ENCODE measurements around the gene NFIX. TPM values are rescaled to one million over a fixed set of nuclear protein-coding genes. Genes with fewer than 3 reads are reported as not detected.

The NFIX gene
- total RNA-seq, 1 experiment from 2014 or later: 13.9 TPM

DNA sequence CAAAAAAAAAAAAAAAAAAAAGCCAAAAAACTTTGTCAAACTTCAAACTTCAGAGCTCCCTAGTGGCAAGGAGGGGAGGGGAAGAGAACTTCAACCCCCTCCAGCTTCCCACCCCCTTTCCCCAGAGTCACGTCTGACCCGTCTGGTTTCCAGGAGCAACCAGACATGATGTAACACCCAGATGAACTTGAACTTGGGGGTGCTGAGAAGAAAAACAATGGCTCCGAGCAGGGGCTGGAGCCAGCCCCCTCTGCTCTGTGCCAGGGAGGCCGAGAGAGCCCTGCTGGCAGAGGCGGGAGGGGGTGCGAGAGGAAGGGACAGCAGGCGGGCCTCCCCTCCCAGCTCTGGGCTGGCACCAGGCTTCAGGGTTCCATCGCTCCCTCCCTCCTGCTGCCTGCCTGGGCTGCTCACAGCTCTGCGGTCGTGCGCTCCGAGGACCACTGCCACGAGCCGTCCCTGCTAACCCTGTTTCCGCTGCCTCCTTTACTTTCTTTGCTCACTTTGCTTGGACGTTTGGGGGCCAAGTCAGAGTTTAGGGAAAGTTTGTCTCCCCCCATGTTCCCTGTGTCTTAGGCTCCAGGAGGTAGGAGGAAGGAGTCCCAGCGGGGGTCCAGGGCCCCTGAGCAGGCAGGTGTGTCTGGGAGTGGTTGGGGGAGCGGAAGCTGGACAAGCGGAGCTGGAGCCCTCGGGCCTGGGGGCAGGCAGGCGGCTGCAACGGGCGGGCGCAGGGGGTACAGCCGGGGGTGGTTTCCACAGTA lies 96.3 kb downstream of the NFIX start:
- DNase-seq (ENCODE audit: low read depth): no peak

DNA sequence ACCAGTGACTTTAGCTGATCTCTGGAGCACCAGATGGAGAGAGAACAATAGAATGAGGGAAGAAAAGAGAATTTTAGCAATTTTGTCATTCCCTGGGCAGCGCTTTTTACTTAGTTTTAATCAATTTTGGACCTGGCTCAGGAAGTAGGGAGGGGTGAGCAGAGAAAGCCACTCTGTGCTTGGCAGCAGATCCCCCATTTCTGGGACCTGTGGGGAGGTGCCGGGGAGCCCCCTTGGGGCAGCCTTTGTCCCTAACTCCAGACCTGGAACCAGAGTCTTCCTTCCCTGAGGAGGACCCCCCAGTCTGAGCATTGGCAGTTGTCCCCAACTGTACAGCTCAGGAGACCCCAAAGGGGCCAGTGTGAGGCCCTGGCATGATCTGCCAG lies 96.9 kb downstream of the NFIX start:
- no peak for DNase-seq (ENCODE audit: low read depth)

- no peak for DNase-seq (ENCODE audit: low read depth)
Measured at GRCh38 chr19:13092606-13093235, 97.4 kb downstream of the NFIX start.

DNA sequence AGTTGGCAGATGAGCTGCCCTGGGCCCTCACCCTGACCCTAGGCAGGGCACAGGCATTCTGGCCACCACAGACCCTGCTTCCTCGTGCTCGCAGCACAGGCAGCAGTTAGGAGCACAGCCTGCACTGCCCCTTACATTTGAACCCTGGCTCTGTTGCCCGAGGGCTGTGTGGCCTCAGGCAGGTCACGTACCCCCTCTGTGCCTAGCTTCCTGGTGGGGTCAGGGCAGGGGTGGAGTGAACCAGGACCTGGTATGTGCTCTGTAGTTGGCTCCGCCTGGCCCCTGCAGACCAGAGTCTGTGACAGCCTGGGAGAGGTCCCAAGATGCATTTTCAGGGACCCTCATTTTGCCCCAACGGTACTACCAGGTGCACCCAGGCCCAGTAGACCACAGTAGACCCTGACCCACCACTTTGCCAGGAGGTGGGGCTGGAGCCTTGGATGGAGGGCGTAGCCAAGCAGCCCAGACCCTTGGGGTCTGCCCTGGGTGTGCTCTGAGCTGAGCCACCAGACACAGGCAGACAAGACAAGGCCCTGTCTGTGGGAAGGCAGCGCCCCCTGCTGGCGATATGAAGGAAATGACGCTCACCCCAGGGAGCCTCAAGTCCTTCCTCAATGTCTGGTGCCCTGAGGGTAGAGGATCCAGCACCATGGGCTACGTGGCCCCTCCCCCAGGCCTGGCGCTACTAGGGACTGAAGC lies 98.3 kb downstream of the NFIX start:
- peak; percentile 70 for DNase-seq (ENCODE audit: low read depth)

GRCh38 chr19:13094106-13094504 lies 98.8 kb downstream of the NFIX start:
- no peak for DNase-seq (ENCODE audit: low read depth)

DNA sequence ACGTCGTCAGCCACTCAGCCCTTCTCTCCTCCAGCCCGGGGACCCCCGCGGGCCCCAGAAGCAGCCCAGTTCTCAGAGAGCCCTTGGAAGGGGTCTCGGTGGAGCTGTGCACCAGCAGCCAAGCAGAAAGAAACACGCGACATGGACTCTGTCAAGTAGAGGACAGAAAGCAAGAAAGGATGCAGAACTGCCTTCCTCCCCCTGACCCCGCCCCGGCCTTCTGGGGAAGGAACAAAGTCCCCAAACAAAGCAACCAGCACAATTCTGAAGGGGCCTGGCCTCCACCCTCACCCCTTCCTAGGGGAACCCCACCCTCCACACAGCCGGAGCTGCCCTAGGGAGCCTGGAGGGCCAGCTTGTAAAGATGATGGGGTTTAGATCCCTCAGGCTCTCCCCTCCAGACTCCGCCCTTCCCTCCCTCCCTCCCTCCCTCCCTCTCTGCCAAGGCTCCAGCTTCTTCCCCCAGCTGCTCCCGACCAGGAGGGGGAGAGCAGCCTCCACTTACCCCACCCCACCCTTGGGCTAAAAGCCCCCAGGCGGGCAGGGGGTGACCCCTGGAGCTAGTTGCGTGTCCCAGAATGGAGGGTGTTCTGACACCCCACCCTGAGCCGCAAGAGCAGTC lies 99.6 kb downstream of the NFIX start:
- DNase-seq (ENCODE audit: low read depth): no peak

DNA sequence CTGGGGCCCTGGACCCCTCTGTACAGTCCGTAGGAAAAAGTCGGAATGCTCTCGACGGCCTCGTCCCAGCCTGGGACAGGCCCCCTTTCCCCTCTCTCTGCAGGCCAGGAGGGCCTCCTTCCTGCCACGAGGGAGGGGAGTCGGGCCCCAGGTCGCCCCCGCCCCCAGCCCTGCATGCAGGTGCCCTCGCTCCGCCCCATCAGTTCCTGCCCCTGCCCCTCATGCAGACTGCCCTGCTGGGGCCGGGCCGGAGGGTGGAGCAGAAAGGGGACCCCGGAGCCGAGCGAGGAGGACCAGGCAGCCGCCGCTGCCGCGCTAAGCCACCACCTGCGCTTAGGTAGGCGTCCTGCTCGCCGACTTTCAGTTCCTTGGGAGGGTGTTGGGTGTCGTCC lies 100.1 kb downstream of the NFIX start:
- DNase-seq (ENCODE audit: low read depth): no peak

GRCh38 chr19:13095934-13096927 lies 101.0 kb downstream of the NFIX start:
- DNase-seq (ENCODE audit: low read depth): no peak

GRCh38 chr19:13097033-13097462 lies 101.8 kb downstream of the NFIX start:
- DNase-seq (ENCODE audit: low read depth): no peak

GRCh38 chr19:13097463-13098258 lies 102.4 kb downstream of the NFIX start:
- no peak for DNase-seq (ENCODE audit: low read depth)

- DNase-seq (ENCODE audit: low read depth): no peak
Measured at GRCh38 chr19:13098277-13099072, 103.2 kb downstream of the NFIX start.

GRCh38 chr19:13099073-13099999 lies 104.1 kb downstream of the NFIX start:
- DNase-seq (ENCODE audit: low read depth): no peak

- no peak for DNase-seq (ENCODE audit: low read depth)
Measured at GRCh38 chr19:13100031-13100588, 104.8 kb downstream of the NFIX start.

GRCh38 chr19:13100841-13101589 lies 105.7 kb downstream of the NFIX start:
- DNase-seq (ENCODE audit: low read depth): no peak

DNA sequence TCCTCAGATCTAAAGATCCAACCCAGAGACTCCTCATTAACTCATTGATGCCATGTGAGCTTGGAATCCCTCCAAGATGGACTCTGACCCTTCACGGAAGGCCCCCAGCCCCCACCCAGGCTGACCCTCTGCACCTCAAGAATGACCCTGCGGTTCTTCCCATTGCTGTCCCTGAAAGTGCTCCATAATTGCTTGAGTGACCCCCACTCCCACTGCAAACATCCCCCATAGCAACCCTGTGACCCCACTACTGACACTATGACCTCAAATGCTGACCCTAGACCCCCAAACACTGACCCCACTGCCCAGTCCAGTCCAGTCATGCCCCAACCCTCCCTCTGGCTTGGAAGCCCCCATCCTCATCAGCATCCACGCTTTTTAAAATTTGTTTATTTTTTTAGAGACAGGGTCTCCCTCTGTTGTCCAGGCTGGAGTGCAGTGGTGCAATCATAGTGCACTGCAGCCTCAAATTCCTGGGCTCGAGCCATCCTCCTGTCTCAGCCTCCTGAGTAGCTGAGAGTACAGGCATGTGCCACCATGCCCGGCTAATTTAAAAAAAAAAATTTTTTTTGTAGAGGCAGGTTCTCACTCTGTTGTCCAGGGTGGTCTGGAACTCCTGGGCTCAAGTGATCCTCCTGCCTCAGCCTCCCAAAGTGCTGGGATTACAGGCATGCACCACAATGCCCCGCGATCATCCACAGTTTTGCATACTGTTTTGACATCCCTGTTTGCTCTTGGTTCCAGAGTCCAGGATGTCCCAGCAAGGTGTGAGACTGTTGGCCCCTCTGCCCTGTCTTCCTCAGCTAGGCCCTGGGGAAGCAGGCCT lies 106.5 kb downstream of the NFIX start:
- DNase-seq (ENCODE audit: low read depth): no peak

DNA sequence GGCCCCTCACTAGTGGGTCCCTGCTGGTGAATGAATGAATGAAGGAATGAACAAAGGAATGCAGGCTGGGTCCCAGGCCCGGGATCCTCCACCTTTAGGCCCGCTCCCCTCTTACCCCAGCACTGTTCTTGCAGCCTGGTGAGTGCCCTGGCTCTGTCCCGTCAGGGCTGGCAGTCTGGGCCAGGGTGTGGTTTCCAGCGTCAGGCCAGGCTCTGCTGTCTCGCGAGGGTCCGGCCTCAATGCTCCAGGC lies 107.1 kb downstream of the NFIX start:
- DNase-seq (ENCODE audit: low read depth): no peak
